ENCODE data around the gene TRMO.

Gene TRMO

DNA sequence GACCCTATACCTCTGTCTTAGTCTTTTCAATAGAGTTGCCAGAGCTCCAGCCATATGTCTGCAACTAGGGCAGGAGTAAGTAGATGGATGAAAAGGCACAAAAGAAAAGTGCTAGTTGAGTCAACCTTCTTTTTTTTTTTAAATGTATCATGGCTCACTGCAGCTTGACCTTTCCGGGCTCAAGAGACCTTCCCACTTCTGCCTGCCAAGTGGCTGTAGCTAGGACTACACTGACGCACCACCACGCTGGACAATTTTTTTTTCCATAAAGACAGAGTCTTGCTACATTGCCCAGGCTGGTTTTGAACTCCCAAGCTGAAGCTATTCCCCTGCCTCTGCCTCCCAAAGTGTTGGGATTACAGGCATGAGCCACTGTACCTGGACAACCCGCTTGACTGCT, 42.0 kb downstream of the TRMO start:
- Histone ChIP-seq H3K27me3 (ENCODE audit: insufficient read depth, low read length) (peaks cover 4% of the 10 kb centered on the region; the same call in 1 of the 2 replicates), H3F3A (ENCODE audit: insufficient read depth, low read length) (no peaks in the 10 kb centered on the region), H3K9ac (ENCODE audit: low read length) (no peak overlapping the region), H3K9me3 (ENCODE audit: low read length) (no peaks in the 10 kb centered on the region), H2AFZ (ENCODE audit: low read length) (no peak overlapping the region), H3K36me3 (ENCODE audit: insufficient read depth, low read length) (no peaks in the 10 kb centered on the region), H3K4me3 (ENCODE audit: low read depth, low read length, poor library complexity, severe bottlenecking) (no peak overlapping the region), H4K20me1 (ENCODE audit: insufficient read depth, low read length) (no peaks in the 10 kb centered on the region), H3K79me2 (ENCODE audit: insufficient read depth, low read length) (no peaks in the 10 kb centered on the region), H3K27ac (ENCODE audit: low read depth, low read length, poor library complexity, severe bottlenecking) (no peak overlapping the region), H3K9me2 (ENCODE audit: low read depth, low read length) (no peaks in the 10 kb centered on the region), H3K4me2 (ENCODE audit: low read length) (no peak overlapping the region), H3K4me1 (ENCODE audit: insufficient read depth, low read length, severe bottlenecking) (no peaks in the 10 kb centered on the region)
- no peak for TF ChIP-seq EZH2 (IDR thresholded peaks at IDR 0.05; ENCODE audit: borderline replicate concordance, low read length)
- TF ChIP-seq, protein P1, sequence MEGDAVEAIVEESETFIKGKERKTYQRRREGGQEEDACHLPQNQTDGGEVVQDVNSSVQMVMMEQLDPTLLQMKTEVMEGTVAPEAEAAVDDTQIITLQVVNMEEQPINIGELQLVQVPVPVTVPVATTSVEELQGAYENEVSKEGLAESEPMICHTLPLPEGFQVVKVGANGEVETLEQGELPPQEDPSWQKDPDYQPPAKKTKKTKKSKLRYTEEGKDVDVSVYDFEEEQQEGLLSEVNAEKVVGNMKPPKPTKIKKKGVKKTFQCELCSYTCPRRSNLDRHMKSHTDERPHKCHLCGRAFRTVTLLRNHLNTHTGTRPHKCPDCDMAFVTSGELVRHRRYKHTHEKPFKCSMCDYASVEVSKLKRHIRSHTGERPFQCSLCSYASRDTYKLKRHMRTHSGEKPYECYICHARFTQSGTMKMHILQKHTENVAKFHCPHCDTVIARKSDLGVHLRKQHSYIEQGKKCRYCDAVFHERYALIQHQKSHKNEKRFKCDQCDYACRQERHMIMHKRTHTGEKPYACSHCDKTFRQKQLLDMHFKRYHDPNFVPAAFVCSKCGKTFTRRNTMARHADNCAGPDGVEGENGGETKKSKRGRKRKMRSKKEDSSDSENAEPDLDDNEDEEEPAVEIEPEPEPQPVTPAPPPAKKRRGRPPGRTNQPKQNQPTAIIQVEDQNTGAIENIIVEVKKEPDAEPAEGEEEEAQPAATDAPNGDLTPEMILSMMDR (IDR thresholded peaks at IDR 0.05; ENCODE audit: low read length): no peak

DNA sequence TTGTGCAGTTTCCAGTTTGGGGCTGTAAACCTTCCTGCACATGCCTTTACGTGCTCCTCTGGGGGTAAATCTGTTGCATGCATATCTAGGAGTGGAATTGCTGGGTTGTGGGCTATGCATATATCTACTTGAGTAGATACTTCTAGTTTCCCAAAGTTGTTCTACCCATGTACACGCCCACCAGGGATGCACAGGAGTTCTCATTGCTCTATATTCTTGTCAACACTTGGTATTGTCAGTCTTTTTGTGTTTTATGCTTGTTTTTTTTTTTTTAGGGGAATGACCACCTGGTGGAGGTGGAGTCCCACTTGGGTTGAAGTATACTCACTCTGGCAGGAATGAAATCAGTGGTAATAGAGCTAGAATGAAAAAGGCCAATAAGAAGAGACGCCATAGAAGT, 46.2 kb downstream of the TRMO start:
- H3K9me3 ChIP-seq (ENCODE audit: low read length): no peaks in the 10 kb centered on the region

DNA sequence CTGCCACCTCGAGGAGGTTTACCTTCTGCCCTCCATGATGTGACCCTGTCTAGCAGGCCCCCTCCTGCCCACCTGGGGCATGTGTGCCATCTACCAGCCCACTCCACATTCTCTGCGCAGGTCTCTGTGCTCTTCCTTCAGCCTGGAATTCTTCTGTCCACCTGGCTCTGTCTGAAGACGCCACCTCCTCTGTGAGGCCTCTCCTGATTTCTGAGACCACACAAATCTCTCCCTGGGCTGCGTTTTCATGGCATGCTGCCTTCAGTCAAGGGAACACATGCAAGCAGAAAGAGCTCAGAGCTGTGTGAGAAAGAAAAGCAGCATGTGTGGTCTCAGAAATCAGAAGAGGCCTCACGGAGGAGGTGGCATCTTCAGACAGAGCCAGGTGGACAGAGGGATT, 47.2 kb downstream of the TRMO start:
- Histone ChIP-seq H3K4me2 (ENCODE audit: low read length) (no peak overlapping the region), H3K4me3 (ENCODE audit: low read depth, low read length, poor library complexity, severe bottlenecking) (no peak overlapping the region), H3K9me2 (ENCODE audit: low read depth, low read length) (no peaks in the 10 kb centered on the region), H3K4me1 (ENCODE audit: insufficient read depth, low read length, severe bottlenecking) (no peaks in the 10 kb centered on the region), H3K9ac (ENCODE audit: low read length) (no peak overlapping the region), H4K20me1 (ENCODE audit: insufficient read depth, low read length) (no peaks in the 10 kb centered on the region), H3F3A (ENCODE audit: insufficient read depth, low read length) (no peaks in the 10 kb centered on the region), H2AFZ (ENCODE audit: low read length) (no peak overlapping the region), H3K79me2 (ENCODE audit: insufficient read depth, low read length) (no peaks in the 10 kb centered on the region), H3K9me3 (ENCODE audit: low read length) (no peaks in the 10 kb centered on the region), H3K27me3 (ENCODE audit: insufficient read depth, low read length) (peaks cover 4% of the 10 kb centered on the region; the same call in 1 of the 2 replicates), H3K36me3 (ENCODE audit: insufficient read depth, low read length) (no peaks in the 10 kb centered on the region), H3K27ac (ENCODE audit: low read depth, low read length, poor library complexity, severe bottlenecking) (no peak overlapping the region)
- TF ChIP-seq, protein P1 (IDR thresholded peaks at IDR 0.05; ENCODE audit: low read length): no peak
- TF ChIP-seq EZH2 (IDR thresholded peaks at IDR 0.05; ENCODE audit: borderline replicate concordance, low read length): no peak

More for the DNA sequence above, 46.2 kb downstream of the TRMO start:
- Histone ChIP-seq H2AFZ (ENCODE audit: low read length) (no peak overlapping the region), H3K4me3 (ENCODE audit: low read depth, low read length, poor library complexity, severe bottlenecking) (no peak overlapping the region), H3K27me3 (ENCODE audit: insufficient read depth, low read length) (no peaks in the 10 kb centered on the region; the same call in 1 of the 2 replicates), H3F3A (ENCODE audit: insufficient read depth, low read length) (no peaks in the 10 kb centered on the region), H3K27ac (ENCODE audit: low read depth, low read length, poor library complexity, severe bottlenecking) (no peak overlapping the region), H4K20me1 (ENCODE audit: insufficient read depth, low read length) (no peaks in the 10 kb centered on the region), H3K9ac (ENCODE audit: low read length) (no peak overlapping the region), H3K4me2 (ENCODE audit: low read length) (no peak overlapping the region), H3K9me2 (ENCODE audit: low read depth, low read length) (no peaks in the 10 kb centered on the region), H3K36me3 (ENCODE audit: insufficient read depth, low read length) (no peaks in the 10 kb centered on the region), H3K4me1 (ENCODE audit: insufficient read depth, low read length, severe bottlenecking) (no peaks in the 10 kb centered on the region), H3K79me2 (ENCODE audit: insufficient read depth, low read length) (no peaks in the 10 kb centered on the region)
- no peak for TF ChIP-seq EZH2 (IDR thresholded peaks at IDR 0.05; ENCODE audit: borderline replicate concordance, low read length)
- TF ChIP-seq, protein P1 (IDR thresholded peaks at IDR 0.05; ENCODE audit: low read length): no peak

Measured in OCI-LY1 (cell line).